Progenitor cell of endocrine pancreas (in vitro differentiated cells): ENCODE results near the gene TUSC1. TPM values are rescaled to one million over a fixed set of nuclear protein-coding genes. Genes with fewer than 3 reads are reported as not detected.

Source experiments
- DNase-seq: peaks from one replicate; pipeline ENCODE4 v3.0.0; 2021; ENCODE audit warnings: low spot score; ENCODE audit not compliant: unreplicated experiment
- H3K27ac Mint-ChIP-seq: 2 replicates; pipeline ENCODE4 v1.8.0; 2021; ENCODE audit warnings: mild to moderate bottlenecking, moderate library complexity, mixed read lengths
- H3K27me3 Mint-ChIP-seq: 2 replicates; pipeline ENCODE4 v1.8.0; 2021; ENCODE audit warnings: mixed read lengths
- H3K36me3 Mint-ChIP-seq: 2 replicates; pipeline ENCODE4 v1.8.0; 2022; ENCODE audit warnings: mixed read lengths; ENCODE audit not compliant: insufficient read depth
- H3K4me1 Mint-ChIP-seq: 2 replicates; pipeline ENCODE4 v1.8.0; 2021; ENCODE audit warnings: low read depth, mixed read lengths
- H3K4me3 Mint-ChIP-seq: 2 replicates; pipeline ENCODE4 v1.8.0; 2021; ENCODE audit warnings: low read depth, mild to moderate bottlenecking, moderate library complexity, mixed read lengths
- H3K9me3 Mint-ChIP-seq: 2 replicates; pipeline ENCODE4 v1.8.0; 2021; ENCODE audit warnings: low read depth, mixed read lengths
- total RNA-seq: library from RNA; stranded (reverse); gene quantifications from 2 replicates; pipeline ENCODE4 v1.2.1, GENCODE V29; 2021
- TF ChIP-seq, protein P1 (sequence below): fragments of 200-600 bp; sonication (generic); IDR thresholded peaks from one replicate; pipeline ENCODE4 v1.5.0; 2021; ENCODE audit warnings: antibody characterized with exemption, mild to moderate bottlenecking; ENCODE audit not compliant: unreplicated experiment

TUSC1 gene
- total RNA-seq, 1 donor from 2014 or later: 0.53 TPM

- TF ChIP-seq, protein P1, sequence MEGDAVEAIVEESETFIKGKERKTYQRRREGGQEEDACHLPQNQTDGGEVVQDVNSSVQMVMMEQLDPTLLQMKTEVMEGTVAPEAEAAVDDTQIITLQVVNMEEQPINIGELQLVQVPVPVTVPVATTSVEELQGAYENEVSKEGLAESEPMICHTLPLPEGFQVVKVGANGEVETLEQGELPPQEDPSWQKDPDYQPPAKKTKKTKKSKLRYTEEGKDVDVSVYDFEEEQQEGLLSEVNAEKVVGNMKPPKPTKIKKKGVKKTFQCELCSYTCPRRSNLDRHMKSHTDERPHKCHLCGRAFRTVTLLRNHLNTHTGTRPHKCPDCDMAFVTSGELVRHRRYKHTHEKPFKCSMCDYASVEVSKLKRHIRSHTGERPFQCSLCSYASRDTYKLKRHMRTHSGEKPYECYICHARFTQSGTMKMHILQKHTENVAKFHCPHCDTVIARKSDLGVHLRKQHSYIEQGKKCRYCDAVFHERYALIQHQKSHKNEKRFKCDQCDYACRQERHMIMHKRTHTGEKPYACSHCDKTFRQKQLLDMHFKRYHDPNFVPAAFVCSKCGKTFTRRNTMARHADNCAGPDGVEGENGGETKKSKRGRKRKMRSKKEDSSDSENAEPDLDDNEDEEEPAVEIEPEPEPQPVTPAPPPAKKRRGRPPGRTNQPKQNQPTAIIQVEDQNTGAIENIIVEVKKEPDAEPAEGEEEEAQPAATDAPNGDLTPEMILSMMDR: no peak
- no peak for DNase-seq
- no peaks in the 10 kb centered on the region for H3K9me3 Mint-ChIP-seq
- no peaks in the 10 kb centered on the region for H3K27me3 Mint-ChIP-seq
- peaks cover 2% of the 10 kb centered on the region for H3K4me1 Mint-ChIP-seq
- H3K36me3 Mint-ChIP-seq: no peaks in the 10 kb centered on the region
- H3K4me3 Mint-ChIP-seq: no peak overlapping the region
- no peak overlapping the region for H3K27ac Mint-ChIP-seq
Measured at GRCh38 chr9:25654417-25654816, 23.8 kb downstream of the TUSC1 start.

GRCh38 chr9:25648116-25648515 lies 30.1 kb downstream of the TUSC1 start:
- TF ChIP-seq, protein P1: no peak
- no peak for DNase-seq
- H3K27ac Mint-ChIP-seq: no peak overlapping the region
- no peaks in the 10 kb centered on the region for H3K4me1 Mint-ChIP-seq
- no peaks in the 10 kb centered on the region for H3K9me3 Mint-ChIP-seq
- no peaks in the 10 kb centered on the region for H3K27me3 Mint-ChIP-seq
- no peak overlapping the region for H3K4me3 Mint-ChIP-seq
- H3K36me3 Mint-ChIP-seq: no peaks in the 10 kb centered on the region

DNA sequence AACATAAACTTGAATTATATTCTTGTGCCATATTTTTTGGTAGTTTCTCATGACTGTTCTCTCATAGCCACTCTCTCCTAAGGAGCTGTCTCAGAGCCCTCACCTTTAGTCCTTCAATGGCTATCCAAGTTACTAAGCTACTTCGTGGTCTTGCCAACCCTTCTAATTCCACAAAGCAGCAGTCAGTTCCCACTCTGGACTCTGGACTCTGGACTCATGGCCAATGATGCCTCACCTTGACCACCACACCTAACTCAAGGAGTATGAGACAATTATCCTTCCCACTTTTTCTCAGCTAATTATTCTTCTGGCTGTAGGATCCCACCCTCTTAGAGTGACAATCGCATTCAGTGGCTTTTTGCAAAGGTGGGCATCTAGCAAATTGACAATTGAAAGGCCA lies 42.2 kb downstream of the TUSC1 start:
- Mint-ChIP-seq H3K36me3 (no peaks in the 10 kb centered on the region), H3K4me3 (no peak overlapping the region), H3K4me1 (no peaks in the 10 kb centered on the region), H3K27me3 (no peaks in the 10 kb centered on the region), H3K9me3 (no peaks in the 10 kb centered on the region), H3K27ac (no peak overlapping the region)
- TF ChIP-seq, protein P1: no peak
- no peak for DNase-seq

- no peaks in the 10 kb centered on the region for H3K4me1 Mint-ChIP-seq
- H3K36me3 Mint-ChIP-seq: no peaks in the 10 kb centered on the region
- no peak overlapping the region for H3K4me3 Mint-ChIP-seq
- no peak overlapping the region for H3K27ac Mint-ChIP-seq
- no peaks in the 10 kb centered on the region for H3K27me3 Mint-ChIP-seq
- TF ChIP-seq, protein P1: no peak
- no peak for DNase-seq
- peaks cover 4% of the 10 kb centered on the region for H3K9me3 Mint-ChIP-seq
Measured at GRCh38 chr9:25629231-25629630, 49.0 kb downstream of the TUSC1 start.
